HEK293 (cell line): ENCODE results near the gene NUP50.

Experiments
- CTCF ChIA-PET: fragments of 350-600 bp; formaldehyde crosslinking; extraction: SDS; loops from one replicate; lab custom pipeline; 2021; ENCODE audit warnings: antibody characterized with exemption; lab: Yijun Ruan, JAX
- POLR2A ChIA-PET: fragments of 300-600 bp; formaldehyde crosslinking; extraction: SDS; loops from one replicate; lab custom pipeline; 2020; ENCODE audit warnings: antibody characterized with exemption, inconsistent platforms; lab: Yijun Ruan, JAX
- H3K27ac ChIP-seq: fragments of 200-500 bp; sonication (Bioruptor generic); 2 replicates; pipeline ENCODE4 v1.5.1; 2014; ENCODE audit warnings: low read depth, low read length, control low read depth, inconsistent platforms; ENCODE audit errors: extremely low read depth
- H3K36me3 ChIP-seq, 2 experiments: fragments of 200-500 bp in 1 of 2; sonication (Bioruptor generic) in 1 of 2; 1 replicate in 1 of 2; 2 replicates in 1 of 2; pipeline ENCODE4 v1.5.1; 2014 to 2017; ENCODE audit warnings: inconsistent platforms in 2 of 2, low read length in 2 of 2; ENCODE audit not compliant: control insufficient read depth in 2 of 2, insufficient read depth in 1 of 2
- H3K4me1 ChIP-seq: fragments of 200-500 bp; sonication (Bioruptor generic); 2 replicates; pipeline ENCODE4 v1.5.1; 2014; ENCODE audit warnings: mild to moderate bottlenecking, low read length, inconsistent platforms; ENCODE audit not compliant: control insufficient read depth, insufficient read depth
- H3K4me3 ChIP-seq: 2 replicates; pipeline ENCODE4 v1.5.1; 2011; ENCODE audit warnings: low read depth, mild to moderate bottlenecking, control low read depth, low read length, moderate library complexity
- H3K9me3 ChIP-seq: fragments of 200-500 bp; sonication (Bioruptor generic); 2 replicates; pipeline ENCODE4 v1.5.1; 2014; ENCODE audit warnings: low read depth, low read length, inconsistent platforms; ENCODE audit not compliant: control insufficient read depth, insufficient read depth
- BCL11B ChIP-seq: fragments of 450-650 bp; formaldehyde crosslinking; IDR thresholded peaks from 2 replicates; pipeline ENCODE4 v1.5.1; 2016; ENCODE audit warnings: low read depth, missing biosample characterization, missing genetic modification characterization
- RBAK ChIP-seq: fragments of 450-650 bp; formaldehyde crosslinking; IDR thresholded peaks from 2 replicates; pipeline ENCODE4 v1.5.1; 2016; ENCODE audit warnings: missing biosample characterization, missing genetic modification characterization
- SCRT1 ChIP-seq: fragments of 450-650 bp; formaldehyde crosslinking; IDR thresholded peaks from 2 replicates; pipeline ENCODE4 v1.5.1; 2016; ENCODE audit warnings: missing biosample characterization, missing genetic modification characterization, borderline replicate concordance
- ZBTB20 ChIP-seq: fragments of 450-650 bp; formaldehyde crosslinking; IDR thresholded peaks from 2 replicates; pipeline ENCODE4 v1.5.1; 2016; ENCODE audit warnings: missing biosample characterization, missing genetic modification characterization
- ZFP3 ChIP-seq: fragments of 450-650 bp; formaldehyde crosslinking; IDR thresholded peaks from 2 replicates; pipeline ENCODE4 v1.5.1; 2016; ENCODE audit warnings: low read depth, missing biosample characterization, missing genetic modification characterization
- ZNF140 ChIP-seq: fragments of 450-650 bp; formaldehyde crosslinking; IDR thresholded peaks from 2 replicates; pipeline ENCODE4 v1.5.1; 2016; ENCODE audit warnings: missing biosample characterization, missing genetic modification characterization
- ZNF2 ChIP-seq: fragments of 450-650 bp; formaldehyde crosslinking; IDR thresholded peaks from 2 replicates; pipeline ENCODE4 v1.5.1; 2016; ENCODE audit warnings: missing biosample characterization, missing genetic modification characterization
- ZNF341 ChIP-seq: fragments of 450-650 bp; formaldehyde crosslinking; IDR thresholded peaks from 2 replicates; pipeline ENCODE4; 2016; ENCODE audit warnings: low read depth, missing biosample characterization, missing genetic modification characterization
- ZNF404 ChIP-seq: fragments of 450-650 bp; formaldehyde crosslinking; IDR thresholded peaks from 2 replicates; pipeline ENCODE4 v1.5.1; 2017; ENCODE audit warnings: missing biosample characterization, missing genetic modification characterization
- ZNF514 ChIP-seq: fragments of 450-650 bp; formaldehyde crosslinking; IDR thresholded peaks from 2 replicates; pipeline ENCODE4 v1.5.1; 2016; ENCODE audit warnings: missing biosample characterization, missing genetic modification characterization
- ZNF558 ChIP-seq: fragments of 450-650 bp; formaldehyde crosslinking; IDR thresholded peaks from 2 replicates; pipeline ENCODE4 v1.5.1; 2016; ENCODE audit warnings: missing biosample characterization, missing genetic modification characterization
- ZNF596 ChIP-seq: fragments of 450-650 bp; IDR thresholded peaks from 2 replicates; pipeline ENCODE4 v1.5.0; 2018; ENCODE audit warnings: missing biosample characterization, mild to moderate bottlenecking, missing genetic modification characterization, moderate library complexity
- TF ChIP-seq, protein P1 (sequence below): fragments of 450-650 bp; formaldehyde crosslinking; IDR thresholded peaks from 2 replicates; pipeline ENCODE4 v1.5.1; 2016; ENCODE audit warnings: missing biosample characterization, missing genetic modification characterization
- TF ChIP-seq, protein P2 (sequence below): fragments of 450-650 bp; formaldehyde crosslinking; IDR thresholded peaks from 2 replicates; pipeline ENCODE4 v1.5.1; 2016; ENCODE audit warnings: missing biosample characterization, missing genetic modification characterization, low read depth
- TF ChIP-seq, protein P3 (sequence below): fragments of 450-650 bp; formaldehyde crosslinking; IDR thresholded peaks from 2 replicates; pipeline ENCODE4 v1.5.1; 2016; ENCODE audit warnings: missing biosample characterization, missing genetic modification characterization
- TF ChIP-seq, protein P4 (sequence below): fragments of 450-650 bp; formaldehyde crosslinking; IDR thresholded peaks from 2 replicates; pipeline ENCODE4 v1.5.1; 2016; ENCODE audit warnings: missing biosample characterization, missing genetic modification characterization
- TF ChIP-seq, protein P5 (sequence below): fragments of 450-650 bp; IDR thresholded peaks from 2 replicates; pipeline ENCODE4 v1.5.1; 2018; ENCODE audit warnings: missing biosample characterization, mild to moderate bottlenecking, missing genetic modification characterization

The NUP50 gene

DNA sequence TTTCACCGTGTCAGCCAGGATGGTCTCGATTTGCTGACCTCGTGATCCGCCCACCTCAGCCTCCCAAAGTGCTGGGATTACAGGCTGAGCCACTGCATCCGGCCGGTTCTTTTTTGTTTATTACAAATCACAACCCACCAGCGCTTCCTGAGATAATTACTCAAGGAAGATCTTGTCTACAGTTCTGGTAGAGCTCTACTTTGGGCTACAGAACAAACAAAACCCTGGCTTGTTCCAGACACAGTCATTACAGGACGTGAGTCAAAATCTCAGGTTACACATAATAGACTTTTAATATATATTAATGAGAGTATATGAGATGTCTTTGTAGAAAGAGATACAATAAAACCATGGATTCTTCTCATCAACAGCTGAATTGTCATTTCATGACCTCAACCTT is 42.8 kb upstream of the NUP50 start:
- ChIA-PET POLR2A (no interaction called here), CTCF (interaction anchor here (0.8 kb wide), 1 partner anchor 436 kb away, joined by 3 read pairs; no protein-coding TSS in a partner anchor)
- no peaks in the 10 kb centered on the region for H3K4me1 ChIP-seq
- H3K36me3 ChIP-seq: no peaks in the 10 kb centered on the region
- no peaks in the 10 kb centered on the region for H3K9me3 ChIP-seq
- H3K4me3 ChIP-seq: no peak overlapping the region
- TF ChIP-seq ZNF140 (tag by site-specific recombination) (no peak), ZNF2 (tag by site-specific recombination) (no peak), ZNF514 (tag by site-specific recombination) (no peak), ZNF341 (tag by site-specific recombination) (no peak), SCRT1 (tag by site-specific recombination) (no peak), ZFP3 (no peak), ZNF558 (no peak), ZNF596 (tag by site-specific recombination) (no peak), RBAK (tag by site-specific recombination) (no peak), ZBTB20 (tag by site-specific recombination) (no peak), ZNF404 (tag by site-specific recombination) (no peak), BCL11B (tag by site-specific recombination) (no peak)
- TF ChIP-seq, protein P1, sequence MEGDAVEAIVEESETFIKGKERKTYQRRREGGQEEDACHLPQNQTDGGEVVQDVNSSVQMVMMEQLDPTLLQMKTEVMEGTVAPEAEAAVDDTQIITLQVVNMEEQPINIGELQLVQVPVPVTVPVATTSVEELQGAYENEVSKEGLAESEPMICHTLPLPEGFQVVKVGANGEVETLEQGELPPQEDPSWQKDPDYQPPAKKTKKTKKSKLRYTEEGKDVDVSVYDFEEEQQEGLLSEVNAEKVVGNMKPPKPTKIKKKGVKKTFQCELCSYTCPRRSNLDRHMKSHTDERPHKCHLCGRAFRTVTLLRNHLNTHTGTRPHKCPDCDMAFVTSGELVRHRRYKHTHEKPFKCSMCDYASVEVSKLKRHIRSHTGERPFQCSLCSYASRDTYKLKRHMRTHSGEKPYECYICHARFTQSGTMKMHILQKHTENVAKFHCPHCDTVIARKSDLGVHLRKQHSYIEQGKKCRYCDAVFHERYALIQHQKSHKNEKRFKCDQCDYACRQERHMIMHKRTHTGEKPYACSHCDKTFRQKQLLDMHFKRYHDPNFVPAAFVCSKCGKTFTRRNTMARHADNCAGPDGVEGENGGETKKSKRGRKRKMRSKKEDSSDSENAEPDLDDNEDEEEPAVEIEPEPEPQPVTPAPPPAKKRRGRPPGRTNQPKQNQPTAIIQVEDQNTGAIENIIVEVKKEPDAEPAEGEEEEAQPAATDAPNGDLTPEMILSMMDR (tag by site-specific recombination): no peak
- TF ChIP-seq, protein P2, sequence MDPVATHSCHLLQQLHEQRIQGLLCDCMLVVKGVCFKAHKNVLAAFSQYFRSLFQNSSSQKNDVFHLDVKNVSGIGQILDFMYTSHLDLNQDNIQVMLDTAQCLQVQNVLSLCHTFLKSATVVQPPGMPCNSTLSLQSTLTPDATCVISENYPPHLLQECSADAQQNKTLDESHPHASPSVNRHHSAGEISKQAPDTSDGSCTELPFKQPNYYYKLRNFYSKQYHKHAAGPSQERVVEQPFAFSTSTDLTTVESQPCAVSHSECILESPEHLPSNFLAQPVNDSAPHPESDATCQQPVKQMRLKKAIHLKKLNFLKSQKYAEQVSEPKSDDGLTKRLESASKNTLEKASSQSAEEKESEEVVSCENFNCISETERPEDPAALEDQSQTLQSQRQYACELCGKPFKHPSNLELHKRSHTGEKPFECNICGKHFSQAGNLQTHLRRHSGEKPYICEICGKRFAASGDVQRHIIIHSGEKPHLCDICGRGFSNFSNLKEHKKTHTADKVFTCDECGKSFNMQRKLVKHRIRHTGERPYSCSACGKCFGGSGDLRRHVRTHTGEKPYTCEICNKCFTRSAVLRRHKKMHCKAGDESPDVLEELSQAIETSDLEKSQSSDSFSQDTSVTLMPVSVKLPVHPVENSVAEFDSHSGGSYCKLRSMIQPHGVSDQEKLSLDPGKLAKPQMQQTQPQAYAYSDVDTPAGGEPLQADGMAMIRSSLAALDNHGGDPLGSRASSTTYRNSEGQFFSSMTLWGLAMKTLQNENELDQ: no peak
- TF ChIP-seq, protein P3, sequence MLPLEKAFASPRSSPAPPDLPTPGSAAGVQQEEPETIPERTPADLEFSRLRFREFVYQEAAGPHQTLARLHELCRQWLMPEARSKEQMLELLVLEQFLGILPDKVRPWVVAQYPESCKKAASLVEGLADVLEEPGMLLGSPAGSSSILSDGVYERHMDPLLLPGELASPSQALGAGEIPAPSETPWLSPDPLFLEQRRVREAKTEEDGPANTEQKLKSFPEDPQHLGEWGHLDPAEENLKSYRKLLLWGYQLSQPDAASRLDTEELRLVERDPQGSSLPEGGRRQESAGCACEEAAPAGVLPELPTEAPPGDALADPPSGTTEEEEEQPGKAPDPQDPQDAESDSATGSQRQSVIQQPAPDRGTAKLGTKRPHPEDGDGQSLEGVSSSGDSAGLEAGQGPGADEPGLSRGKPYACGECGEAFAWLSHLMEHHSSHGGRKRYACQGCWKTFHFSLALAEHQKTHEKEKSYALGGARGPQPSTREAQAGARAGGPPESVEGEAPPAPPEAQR (tag by site-specific recombination): no peak
- TF ChIP-seq, protein P4, sequence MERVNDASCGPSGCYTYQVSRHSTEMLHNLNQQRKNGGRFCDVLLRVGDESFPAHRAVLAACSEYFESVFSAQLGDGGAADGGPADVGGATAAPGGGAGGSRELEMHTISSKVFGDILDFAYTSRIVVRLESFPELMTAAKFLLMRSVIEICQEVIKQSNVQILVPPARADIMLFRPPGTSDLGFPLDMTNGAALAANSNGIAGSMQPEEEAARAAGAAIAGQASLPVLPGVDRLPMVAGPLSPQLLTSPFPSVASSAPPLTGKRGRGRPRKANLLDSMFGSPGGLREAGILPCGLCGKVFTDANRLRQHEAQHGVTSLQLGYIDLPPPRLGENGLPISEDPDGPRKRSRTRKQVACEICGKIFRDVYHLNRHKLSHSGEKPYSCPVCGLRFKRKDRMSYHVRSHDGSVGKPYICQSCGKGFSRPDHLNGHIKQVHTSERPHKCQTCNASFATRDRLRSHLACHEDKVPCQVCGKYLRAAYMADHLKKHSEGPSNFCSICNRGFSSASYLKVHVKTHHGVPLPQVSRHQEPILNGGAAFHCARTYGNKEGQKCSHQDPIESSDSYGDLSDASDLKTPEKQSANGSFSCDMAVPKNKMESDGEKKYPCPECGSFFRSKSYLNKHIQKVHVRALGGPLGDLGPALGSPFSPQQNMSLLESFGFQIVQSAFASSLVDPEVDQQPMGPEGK (tag by site-specific recombination): no peak
- TF ChIP-seq, protein P5, sequence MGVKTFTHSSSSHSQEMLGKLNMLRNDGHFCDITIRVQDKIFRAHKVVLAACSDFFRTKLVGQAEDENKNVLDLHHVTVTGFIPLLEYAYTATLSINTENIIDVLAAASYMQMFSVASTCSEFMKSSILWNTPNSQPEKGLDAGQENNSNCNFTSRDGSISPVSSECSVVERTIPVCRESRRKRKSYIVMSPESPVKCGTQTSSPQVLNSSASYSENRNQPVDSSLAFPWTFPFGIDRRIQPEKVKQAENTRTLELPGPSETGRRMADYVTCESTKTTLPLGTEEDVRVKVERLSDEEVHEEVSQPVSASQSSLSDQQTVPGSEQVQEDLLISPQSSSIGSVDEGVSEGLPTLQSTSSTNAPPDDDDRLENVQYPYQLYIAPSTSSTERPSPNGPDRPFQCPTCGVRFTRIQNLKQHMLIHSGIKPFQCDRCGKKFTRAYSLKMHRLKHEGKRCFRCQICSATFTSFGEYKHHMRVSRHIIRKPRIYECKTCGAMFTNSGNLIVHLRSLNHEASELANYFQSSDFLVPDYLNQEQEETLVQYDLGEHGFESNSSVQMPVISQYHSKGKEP (tag by site-specific recombination): no peak
- H3K27ac ChIP-seq: no peak overlapping the region
